Endothelial cell (in vitro differentiated cells): ENCODE measurements around the gene ARHGAP23. TPM values are rescaled to one million over a fixed set of nuclear protein-coding genes. Genes with fewer than 3 reads are reported as not detected.

Source experiments
- DNase-seq: peaks from one replicate; pipeline ENCODE4 v3.0.0; 2021; ENCODE audit warnings: low spot score
- H3K27ac Mint-ChIP-seq: one replicate; pipeline ENCODE4 v1.8.0; 2021; ENCODE audit warnings: mixed read lengths, inconsistent platforms; ENCODE audit not compliant: unreplicated experiment
- H3K27me3 Mint-ChIP-seq: one replicate; pipeline ENCODE4 v1.8.0; 2021; ENCODE audit warnings: mild to moderate bottlenecking, moderate library complexity, mixed read lengths, inconsistent platforms; ENCODE audit not compliant: unreplicated experiment
- H3K36me3 Mint-ChIP-seq: one replicate; pipeline ENCODE4 v1.8.0; 2021; ENCODE audit warnings: mild to moderate bottlenecking, low read depth, mixed read lengths, inconsistent platforms; ENCODE audit not compliant: unreplicated experiment
- H3K4me1 Mint-ChIP-seq: one replicate; pipeline ENCODE4 v1.8.0; 2021; ENCODE audit warnings: mild to moderate bottlenecking, mixed read lengths, inconsistent platforms; ENCODE audit not compliant: unreplicated experiment
- H3K4me3 Mint-ChIP-seq: one replicate; pipeline ENCODE4 v1.8.0; 2021; ENCODE audit warnings: mild to moderate bottlenecking, mixed read lengths, inconsistent platforms; ENCODE audit not compliant: unreplicated experiment
- H3K9me3 Mint-ChIP-seq: one replicate; pipeline ENCODE4 v1.8.0; 2021; ENCODE audit warnings: mixed read lengths, inconsistent platforms; ENCODE audit not compliant: unreplicated experiment
- CTCF ChIP-seq: fragments of 200-600 bp; sonication (generic); IDR thresholded peaks from one replicate; pipeline ENCODE4 v1.5.0; 2021; ENCODE audit warnings: antibody characterized with exemption; ENCODE audit not compliant: unreplicated experiment
- total RNA-seq: library from RNA; stranded (reverse); fragmentation: NEBNext Ultra II Directional; extraction: Animal tissue kit (Norgen Biotek cat#: 25700); gene quantifications from one replicate; pipeline ENCODE4 v1.2.1, GENCODE V29; 2021; ENCODE audit not compliant: unreplicated experiment

The ARHGAP23 gene
- total RNA-seq, 1 donor from 2014 or later = 70.5 TPM

GRCh38 chr17:38410201-38410600 is 18.1 kb upstream of the ARHGAP23 start:
- Mint-ChIP-seq H3K9me3 (no peaks in the 10 kb centered on the region), H3K27ac (no peak overlapping the region), H3K36me3 (no peaks in the 10 kb centered on the region), H3K27me3 (peaks cover 2% of the 10 kb centered on the region), H3K4me3 (no peak overlapping the region), H3K4me1 (no peaks in the 10 kb centered on the region)
- TF ChIP-seq CTCF = no peak
- DNase-seq = no peak

DNA sequence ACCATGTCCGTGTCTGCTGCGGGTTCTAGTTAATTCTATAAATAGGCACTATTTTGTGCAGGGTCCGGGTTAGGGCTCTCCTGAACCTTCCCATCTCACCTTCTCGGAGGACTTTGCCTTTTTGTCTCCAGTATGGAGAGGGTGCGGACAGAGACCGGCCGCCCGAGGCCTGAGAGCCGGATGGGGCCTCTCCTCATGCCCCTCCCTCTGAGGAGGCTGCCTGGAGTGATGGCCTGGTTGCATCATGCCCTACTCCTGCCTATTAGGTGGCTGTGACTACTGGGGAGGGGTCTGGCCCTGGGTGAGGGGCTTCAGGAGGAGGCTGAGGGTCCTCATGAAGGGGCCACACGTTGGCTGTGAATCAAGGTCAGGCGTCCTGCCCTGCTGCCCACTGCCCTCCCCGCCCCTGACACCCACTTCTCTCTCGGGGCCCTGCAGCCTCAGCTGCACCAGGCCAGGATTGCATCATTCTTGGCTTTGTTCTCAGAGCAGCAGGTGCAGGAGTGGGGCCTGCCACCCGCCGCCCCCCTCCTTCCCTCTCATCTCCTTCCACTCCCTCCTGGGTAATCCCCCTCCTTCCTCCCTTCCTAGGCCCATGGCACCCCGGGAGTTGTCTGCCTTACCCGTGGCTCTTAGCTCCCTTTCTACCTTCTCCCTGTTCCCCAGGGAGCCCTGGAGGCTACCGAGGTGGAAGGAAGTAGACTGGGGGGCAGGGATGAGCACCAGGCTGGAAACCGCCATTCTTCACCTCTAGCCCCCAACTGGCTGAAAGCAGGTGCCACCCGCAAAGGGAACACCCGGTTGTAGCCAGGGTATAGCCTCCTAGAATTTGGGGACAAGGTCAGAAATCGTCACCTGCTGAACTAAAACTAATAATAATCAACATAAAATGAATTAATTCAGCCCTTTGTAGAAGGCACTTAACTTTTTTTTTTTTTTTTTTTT is 12.7 kb upstream of the ARHGAP23 start:
- Mint-ChIP-seq H3K27me3 (peaks cover 8% of the 10 kb centered on the region), H3K27ac (no peak overlapping the region)

DNA sequence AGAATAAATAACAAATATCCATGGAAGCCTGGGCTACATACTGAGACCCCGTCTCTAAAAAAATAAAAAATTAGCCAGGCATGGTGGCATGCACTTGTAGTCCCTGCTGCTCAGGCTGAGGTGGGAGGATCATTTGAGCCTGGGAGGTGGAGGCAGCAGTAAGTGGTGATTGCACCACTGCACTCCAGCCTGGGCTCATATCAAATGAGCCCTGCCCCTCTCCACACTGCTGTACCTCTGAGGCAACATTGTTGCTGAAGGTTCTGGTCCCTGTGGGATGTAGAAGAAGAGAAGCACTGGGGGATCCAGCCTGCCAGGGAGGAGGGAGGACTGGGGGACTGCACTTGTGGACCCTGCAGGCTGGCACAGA is 11.4 kb upstream of the ARHGAP23 start:
- H3K27me3 Mint-ChIP-seq = peaks cover 7% of the 10 kb centered on the region
- no peak overlapping the region for H3K27ac Mint-ChIP-seq
- no peak for TF ChIP-seq CTCF
- H3K36me3 Mint-ChIP-seq = no peaks in the 10 kb centered on the region
- peaks cover 7% of the 10 kb centered on the region for H3K4me1 Mint-ChIP-seq
- no peak overlapping the region for H3K4me3 Mint-ChIP-seq
- DNase-seq = no peak
- H3K9me3 Mint-ChIP-seq = no peaks in the 10 kb centered on the region

More for the DNA sequence above, 12.7 kb upstream of the ARHGAP23 start:
- no peak for DNase-seq
- no peaks in the 10 kb centered on the region for H3K36me3 Mint-ChIP-seq
- TF ChIP-seq CTCF = no peak
- H3K4me1 Mint-ChIP-seq = peaks cover 7% of the 10 kb centered on the region
- H3K4me3 Mint-ChIP-seq = no peak overlapping the region
- H3K9me3 Mint-ChIP-seq = no peaks in the 10 kb centered on the region

GRCh38 chr17:38417210-38417951 is 10.9 kb upstream of the ARHGAP23 start:
- no peaks in the 10 kb centered on the region for H3K36me3 Mint-ChIP-seq
- no peak for TF ChIP-seq CTCF
- peaks cover 10% of the 10 kb centered on the region for H3K27me3 Mint-ChIP-seq
- DNase-seq = no peak
- H3K4me1 Mint-ChIP-seq = peaks cover 7% of the 10 kb centered on the region
- no peak overlapping the region for H3K27ac Mint-ChIP-seq
- no peak overlapping the region for H3K4me3 Mint-ChIP-seq
- no peaks in the 10 kb centered on the region for H3K9me3 Mint-ChIP-seq
